Glomerular endothelial cell (primary cell): ENCODE results near the gene ZNF778. TPM values are rescaled to one million over a fixed set of nuclear protein-coding genes. Genes with fewer than 3 reads are reported as not detected.

ENCODE experiments used
- DNase-seq: peaks from one replicate; pipeline ENCODE4 v3.0.0-alpha.2; 2011; ENCODE audit warnings: low read depth, low spot score; ENCODE audit errors: extremely low read depth
- total RNA-seq: library from RNA; depleted of rRNA; stranded (reverse); fragments of >200 nt; gene quantifications from 2 replicates; pipeline ENCODE4 v1.2.3, GENCODE V29; 2015

Gene ZNF778
- total RNA-seq, 1 donor from 2014 or later, result 7.9 TPM

DNA sequence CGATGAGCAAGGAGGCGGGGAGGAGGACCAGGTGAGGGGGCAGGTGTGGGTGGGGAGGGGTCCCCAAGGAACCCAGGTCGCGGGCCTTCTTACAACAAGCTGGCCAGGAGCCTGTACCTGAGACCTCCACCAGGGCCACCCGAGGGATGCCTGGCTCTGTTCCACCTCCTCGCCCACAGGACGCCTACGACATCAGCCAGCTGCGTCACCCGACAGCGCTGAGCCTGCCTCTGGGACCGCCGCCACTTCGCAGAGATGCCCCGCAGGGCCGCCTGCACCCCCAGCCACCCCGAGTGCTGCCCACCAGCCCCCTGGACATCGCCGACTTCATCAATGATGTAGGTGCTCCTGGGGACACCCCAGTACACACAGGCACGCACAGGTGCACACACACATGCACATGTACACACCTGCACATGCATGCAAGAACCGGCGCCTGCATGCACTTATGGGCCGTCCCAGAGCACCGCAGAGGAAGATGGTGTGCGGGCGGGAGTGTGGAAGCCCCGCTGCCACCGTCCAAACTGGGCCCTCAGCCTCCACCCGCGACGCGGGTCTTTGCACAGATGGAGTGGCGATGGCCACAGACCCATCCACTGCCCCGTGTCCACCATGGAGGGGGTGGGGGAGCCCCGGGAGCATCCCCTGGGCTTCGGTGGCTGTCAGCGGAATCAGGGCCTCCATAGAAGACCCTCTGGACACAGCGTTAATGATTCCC lies 23.8 kb upstream of the ZNF778 start:
- no peak for DNase-seq

DNA sequence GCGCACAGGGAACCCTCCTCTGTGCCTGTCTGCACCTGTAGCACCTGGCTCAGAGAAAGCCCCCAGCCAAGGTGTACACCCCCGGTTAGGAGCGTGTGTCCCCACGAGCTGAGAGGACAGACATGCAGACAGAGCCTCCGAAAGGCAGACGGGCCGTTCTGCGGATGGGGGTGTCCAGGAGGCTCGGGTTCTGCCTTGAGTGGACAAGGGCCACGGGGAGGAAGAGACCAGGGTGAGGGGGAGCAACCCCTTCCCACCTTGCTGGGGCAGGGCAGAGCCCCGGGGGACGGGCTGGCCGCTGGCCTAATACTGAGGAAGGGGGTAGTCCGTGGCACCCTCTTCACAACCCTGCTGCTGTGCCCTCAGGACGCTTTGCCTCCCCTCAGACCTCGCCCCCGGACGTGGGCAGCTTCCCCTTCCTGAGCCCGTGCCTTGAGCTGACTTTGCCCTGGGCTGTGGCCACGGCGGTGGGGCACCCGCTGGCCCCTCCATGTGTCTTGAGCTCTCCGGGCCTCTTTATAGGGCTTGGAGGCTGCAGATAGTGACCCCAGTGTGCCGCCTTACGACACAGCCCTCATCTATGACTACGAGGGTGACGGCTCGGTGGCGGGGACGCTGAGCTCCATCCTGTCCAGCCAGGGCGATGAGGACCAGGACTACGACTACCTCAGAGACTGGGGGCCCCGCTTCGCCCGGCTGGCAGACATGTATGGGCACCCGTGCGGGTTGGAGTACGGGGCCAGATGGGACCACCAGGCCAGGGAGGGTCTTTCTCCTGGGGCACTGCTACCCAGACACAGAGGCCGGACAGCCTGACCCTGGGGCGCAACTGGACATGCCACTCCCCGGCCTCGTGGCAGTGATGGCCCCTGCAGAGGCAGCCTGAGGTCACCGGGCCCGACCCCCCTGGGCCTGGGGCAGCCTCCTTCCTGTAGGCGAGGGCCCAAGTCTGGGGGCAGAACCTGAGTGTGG lies 22.9 kb upstream of the ZNF778 start:
- DNase-seq, result no peak

DNA sequence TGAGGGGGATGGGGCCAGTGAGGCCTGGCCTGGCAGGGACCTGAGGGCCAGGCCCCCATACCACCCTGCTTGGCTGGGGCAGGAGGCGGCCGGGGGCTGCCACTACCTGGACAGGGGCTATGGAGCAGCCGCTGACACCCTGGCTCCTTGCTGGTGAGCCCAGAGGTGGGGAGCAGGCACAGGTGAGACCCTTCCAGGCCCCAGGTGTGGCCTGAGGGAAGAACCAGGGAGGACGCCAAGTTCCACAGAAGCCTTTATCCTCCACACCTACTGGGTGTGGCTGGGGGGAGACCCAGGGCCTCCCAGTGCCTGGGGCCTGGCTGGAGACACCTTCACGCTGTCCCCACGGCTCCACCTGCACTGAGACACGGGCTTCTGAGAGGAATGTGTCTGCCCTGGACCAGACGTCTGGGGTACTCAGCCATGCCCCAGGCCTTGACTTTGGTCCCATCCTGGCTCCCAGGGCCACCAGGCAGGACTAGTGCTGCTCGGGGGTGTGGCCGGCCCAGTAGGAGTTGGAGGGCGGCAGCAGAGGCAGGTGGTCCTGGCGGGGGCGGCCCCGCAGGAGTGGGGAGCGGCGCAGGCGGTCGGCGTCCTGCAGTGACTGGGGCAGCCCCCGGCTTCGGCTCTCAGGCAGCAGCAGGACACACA lies 21.9 kb upstream of the ZNF778 start:
- no peak for DNase-seq

DNA sequence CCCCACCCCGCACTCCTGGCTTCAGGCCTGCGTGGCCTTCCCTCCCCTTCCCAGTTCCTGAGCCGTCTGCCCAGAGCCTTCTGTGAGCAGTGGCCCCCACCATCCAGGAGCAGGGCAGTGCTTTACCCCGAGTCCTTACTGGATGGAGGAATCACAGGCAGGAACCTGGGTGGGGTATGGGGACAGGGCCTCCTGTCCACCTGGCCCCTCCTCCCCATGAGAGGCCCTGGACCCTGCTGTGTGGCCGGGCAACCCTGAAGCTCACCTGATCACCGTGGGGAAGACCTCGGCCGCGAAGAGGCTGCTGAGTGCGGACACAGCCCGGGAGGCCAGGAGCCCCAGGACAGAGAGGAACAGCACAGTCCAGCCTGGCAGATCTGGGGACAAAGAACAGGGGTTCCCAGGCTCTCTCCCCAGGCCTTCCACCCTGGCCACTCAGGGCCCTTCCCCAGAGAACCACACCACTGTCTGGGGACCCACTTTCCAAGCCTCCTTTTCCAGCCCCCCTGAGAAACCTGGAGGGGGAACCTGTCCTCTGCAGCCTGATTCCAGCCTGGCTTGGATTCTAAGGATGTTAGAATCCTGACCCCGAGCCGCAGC lies 20.4 kb upstream of the ZNF778 start:
- DNase-seq, result no peak

DNA sequence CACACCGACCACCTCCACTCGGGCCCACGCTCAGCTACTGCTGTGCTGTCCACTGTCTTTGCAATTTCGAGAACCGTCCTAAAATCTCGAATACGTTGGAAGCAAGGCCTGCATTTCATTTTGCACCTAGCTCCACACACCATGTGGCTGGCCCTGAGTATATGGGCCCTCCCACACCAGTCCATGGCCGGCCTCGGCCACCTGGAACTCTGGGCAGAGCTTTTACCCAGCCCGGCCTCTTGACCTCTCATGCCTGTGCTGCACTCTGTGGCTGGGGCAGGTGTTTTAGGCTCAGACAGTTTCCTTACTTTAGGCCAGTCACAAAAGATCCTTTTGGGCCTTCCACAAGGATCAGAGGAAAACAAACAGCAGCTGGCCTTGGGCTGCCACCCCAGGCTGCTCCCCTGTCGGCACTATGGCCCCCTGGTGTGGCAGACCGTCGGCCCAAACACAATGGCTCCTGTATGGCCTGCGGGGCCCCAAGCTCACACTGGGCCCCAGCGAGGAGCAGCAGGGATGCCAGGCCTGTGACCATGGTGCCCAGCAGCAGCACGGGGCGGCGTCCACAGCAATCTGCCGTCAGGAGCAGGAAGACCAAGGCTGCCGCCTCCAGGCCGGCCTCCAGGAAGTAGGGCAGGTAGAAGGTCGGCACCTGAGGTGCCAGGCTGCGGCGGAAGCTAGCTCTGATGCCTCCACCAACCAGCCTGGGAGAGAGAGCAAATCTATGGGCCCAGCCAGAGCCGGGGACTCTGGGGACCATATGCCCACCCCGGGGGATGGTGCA lies 19.7 kb upstream of the ZNF778 start:
- no peak for DNase-seq

DNA sequence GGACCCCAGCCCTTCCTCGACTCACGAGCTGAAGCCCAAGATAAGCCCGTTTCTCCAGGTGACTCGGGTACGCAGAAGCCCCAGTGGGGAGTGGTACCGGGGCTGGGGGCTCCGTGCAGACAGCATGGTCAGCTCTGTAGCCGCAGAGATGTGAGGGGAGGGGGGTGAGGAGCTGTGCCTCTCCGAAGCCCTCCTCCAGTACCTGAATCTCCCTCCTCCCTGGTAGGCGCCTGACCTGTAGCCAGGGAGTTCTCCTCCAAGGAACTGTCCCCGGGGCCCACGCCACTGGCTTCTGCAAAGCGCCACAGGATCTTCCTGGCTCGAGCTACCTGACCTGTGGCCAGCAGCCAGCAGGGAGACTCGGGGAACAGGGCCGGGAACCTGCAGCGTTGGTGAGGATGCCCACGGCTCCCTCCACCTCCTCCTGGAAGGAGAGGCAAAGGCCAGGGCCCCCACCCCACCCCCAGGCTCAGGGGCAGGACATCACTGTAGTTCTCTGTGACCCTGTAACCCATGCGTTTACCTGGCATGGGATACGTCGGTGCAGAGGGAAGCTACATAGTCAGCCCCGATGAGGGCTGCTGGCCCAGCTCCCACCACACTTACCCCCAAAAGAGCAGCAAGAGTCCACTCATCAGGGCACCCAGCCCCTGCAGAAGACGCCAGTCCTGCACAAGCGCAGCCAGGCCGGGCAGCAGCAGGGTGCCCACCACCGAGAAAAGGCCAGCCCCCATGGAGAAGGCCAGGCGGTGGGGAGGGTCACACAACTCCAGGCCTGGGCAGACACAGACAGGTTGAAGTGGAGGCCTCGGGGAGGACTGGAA lies 18.9 kb upstream of the ZNF778 start:
- DNase-seq, result no peak

DNA sequence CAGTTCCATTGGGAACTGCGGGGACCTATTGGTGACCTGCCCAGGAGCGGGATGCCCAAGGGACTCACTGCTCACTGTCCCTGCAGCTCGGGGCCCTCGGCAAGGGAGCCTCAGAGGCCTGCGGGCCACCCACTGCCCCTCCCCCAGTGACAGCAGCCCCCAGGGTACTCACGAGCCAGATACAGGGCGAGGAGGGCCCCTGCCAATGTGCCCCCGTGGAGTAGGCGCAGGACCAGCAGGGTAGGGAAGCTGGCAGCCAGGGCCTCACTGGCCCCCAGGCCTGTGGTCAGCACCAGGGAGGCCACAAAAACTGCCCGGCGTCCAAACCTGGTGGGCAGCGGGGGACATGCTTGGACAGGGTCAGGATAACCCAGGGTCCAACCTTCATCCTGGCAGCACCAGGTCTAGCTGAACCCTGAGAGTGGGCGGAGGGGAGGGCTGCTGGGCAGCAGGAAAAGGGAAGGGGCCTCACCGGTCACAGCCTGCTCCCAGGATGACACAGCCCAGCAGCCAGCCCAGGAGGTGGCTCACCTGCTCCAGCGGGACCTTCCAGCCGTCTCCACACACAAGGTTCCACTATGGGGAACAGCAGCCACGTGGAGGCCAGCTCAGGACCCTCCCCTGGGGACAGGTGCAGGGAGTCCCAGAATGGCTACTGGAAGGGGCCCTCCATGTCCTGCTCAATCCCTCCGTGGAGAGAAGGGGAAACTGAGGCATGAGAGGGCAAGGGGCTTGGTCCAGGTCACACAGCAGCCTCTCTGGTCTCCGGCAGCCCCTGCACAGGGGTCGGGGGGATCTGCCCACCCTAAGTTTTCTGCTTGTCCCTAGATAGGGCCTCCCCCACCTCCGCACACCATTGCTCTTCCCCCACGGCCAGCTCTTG lies 18.0 kb upstream of the ZNF778 start:
- DNase-seq, result no peak

DNA sequence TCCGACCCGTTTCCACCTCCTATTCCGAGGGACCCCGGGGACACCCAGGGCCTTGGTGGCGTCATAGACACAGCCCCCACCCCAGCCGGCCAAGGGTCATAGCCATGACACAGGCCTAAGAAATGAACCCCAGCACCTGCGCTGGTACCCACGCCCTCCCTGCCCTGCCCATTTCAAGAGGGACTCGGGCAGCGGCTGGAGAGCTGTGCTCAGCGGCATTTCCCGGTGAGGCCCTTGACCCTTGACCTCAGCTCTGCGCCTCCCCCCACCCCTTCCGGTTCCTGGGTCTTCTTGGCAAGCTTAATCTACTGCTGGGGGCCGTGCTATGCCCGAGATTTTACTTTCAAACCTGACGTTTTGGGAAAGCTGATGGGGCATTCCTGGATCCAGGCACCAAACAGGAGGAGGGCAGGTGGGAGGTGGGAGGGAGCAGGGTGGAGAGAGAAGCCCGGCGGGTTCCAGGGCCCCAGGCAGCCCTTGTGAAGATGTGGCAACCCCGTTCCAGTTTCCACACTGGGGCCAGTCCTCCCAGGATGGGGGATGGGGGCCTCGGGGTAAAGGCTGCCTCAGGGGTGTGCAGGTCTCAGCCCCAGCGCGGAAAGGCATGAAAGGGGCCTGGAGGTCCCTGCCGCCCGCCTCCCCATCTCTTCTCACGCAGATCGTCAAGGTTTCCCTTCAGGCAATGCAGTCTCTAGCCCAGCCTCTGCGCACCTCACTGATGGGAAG lies 17.2 kb upstream of the ZNF778 start, which contains the start of gene SLC22A31:
SLC22A31 (minus strand) TSS at position 414 of the 726 bp plus-strand sequence; CDS start at position 378, 36 bp downstream.
- no peak for DNase-seq

DNA sequence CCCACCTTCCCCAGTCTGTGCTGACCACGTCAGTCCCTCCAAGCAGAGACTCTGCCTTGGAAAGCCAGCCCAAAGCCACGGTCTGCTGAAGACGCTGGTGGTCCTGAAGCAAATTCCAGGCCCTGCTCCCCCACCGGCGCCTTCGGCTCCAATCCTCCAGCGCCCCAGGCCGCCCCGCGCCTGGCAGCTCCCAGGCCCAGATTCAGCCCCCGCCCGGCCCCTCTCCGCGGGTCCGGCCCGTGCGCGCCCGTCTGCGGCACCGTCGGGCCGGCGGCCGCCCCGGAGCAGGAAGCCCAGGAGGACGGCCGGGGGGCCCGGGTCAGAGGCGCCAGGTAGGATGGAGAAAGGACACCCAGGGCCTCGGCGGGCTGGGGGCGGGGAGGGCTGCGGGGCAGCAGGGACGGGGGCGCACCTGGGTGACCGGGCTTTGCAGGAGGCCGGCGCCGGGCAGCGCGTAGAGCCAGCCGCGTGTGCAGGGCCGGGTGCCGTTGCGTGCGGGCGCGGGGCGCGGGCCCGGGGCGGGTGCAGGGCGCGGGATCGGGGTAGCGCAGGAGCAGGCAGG lies 16.6 kb upstream of the ZNF778 start:
- no peak for DNase-seq

DNA sequence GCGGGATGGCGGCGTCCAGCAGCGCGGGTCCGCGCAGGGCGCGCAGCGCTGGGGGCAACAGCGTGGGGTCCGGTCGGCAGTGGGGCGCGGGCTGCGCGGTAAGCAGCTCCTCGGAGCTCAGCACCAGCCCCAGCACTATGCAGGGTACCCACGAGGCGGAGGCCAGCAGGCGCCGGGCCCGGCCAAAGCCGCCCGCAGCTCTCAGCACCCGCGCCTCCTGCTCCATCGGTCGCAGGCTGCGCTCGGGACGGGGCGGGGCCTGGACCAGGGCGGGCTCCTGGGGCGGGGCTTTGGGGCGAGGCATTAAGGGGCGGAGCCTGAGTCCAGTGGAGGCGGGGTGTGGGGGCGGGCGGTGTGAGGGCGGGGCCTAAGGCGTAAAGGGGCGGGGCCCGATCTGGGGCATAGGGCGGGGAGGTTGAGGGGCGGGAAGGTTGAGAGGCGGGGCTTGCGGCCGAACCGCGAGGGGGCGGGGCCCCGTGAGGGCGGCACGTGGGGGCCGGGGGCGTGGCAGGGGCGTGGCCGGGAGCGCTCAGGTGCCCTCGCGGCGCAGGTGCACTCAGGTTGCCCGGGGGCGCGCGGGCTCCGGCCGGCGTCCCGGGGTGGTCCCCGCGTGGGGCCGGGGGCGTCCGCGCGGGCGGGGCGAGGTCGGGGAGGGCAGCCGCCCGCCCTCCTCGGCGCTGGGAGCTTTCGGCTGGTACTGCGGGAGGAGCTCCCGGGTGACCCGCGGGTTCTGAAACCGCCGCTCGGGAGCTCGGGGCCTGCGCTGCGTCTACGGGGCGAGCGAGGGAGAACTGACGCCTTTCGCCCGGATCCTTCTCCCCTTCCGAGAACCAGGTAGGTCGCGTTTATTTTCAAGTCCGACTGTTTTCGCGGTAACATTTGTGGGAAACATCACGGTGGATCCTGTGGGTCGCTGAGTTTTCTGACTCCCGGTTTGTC lies 15.8 kb upstream of the ZNF778 start:
- DNase-seq, result no peak

DNA sequence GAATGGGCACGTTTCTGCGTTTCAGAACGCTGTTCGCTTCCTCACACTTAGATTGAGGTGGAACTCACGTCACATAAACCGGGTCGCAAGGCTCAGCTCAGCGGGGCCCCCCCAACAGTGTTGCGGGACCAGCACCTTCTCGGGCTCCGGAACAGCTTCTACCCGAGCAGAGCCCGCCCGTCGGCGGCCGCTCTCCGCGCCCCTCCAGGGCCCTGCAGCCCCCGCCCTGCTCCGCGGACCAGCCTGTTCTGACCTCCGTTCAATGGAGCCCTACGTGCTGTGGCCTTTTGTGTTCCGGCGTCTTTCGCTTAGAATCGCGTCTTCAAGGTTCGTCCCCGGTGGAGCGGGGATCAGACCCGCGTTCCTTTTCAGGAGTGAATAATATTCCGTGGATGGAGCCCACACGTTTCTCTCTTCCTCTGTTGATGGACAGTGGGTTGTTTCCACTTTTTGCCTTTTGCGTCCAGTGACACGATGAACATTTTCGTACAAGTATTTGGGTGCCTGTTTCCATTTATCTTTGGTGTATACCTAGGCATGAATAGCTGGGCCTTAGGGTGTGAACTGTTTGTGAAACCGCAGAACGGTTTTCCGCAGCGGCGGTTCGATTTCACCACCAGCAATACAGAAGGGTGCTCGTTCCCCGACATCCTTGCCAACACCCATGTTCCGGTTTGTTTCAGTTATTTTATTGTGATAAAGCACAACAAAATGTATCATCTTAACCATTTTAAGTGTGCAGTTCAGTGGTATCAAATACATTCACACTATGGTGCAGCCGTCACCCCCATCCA lies 14.9 kb upstream of the ZNF778 start:
- no peak for DNase-seq

DNA sequence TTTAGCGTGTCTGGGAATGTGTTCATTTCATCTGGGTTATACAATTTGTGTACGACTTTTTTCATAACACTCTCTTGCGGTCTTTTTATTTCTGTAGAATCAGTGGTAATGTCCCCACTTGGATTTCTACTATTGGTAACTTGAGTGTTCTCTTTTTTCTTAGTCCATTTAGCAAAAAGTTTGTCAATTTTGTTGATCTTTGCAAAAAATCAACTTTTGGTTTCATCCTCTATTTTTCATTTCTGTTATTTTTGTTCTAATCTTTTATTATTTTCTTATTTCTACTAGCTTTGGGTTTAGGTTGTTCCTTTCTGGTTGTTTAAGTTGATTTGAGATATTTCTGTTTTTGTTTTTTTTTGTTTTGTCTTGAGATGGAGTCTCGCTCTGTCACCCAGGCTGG lies 9.5 kb upstream of the ZNF778 start:
- no peak for DNase-seq

DNA sequence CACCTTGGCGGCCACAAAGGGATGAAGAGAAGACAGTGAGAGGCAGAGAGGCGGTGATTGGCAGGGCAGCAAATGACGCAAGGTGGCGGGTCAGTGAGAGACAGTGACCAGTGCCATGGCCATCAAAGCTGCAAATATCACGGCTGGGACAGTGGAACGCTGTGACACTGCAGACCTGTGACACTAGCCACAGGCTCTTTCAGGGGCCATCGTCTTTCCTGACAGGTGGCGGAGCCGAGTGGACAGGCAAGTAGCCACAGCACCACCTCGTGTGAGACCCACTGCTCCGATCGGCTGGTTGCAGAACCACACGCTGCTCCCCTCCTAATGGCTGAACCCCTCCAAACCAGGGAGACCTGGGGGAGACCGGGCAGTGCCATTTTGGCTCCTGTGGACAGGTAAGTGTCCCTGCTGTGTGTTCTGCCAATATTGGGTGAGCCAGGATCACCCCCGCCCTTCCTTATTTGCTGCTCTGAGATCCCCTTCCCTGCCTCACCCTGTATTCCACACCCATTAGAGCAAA lies 7.9 kb upstream of the ZNF778 start:
- no peak for DNase-seq

DNA sequence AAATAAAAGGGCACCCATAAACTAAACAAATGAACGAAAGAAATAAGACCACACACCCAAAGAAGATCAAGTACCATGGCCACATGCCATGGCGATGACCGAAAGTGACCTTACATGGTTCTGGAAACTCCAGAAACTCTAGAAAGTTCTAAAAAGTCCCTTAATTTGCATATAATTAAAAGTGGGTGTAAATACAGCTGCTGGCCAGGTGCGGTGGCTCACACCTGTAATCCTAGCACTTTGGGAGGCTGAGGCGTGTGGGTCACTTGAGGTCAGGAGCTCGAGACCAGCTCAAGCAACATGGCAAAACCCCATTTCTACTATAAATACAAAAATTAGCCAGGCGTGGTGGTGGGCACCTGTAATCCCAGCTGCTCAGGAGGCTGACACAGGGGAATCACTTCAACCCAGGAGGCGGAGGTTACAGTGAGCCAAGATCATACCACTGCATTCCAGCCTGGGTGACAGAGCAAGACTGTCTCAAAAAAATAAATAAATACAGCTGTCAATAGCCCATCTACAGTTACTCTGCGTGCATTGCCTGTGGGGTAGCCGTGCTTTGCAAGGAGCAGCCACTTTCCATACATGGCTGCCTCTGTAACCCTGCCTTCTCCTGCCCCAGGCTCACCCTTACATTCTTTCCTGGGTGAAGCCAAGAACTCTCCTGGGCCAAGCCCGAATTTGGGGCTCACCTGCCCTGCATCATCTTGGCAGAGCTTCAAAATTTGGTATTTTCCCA lies 7.2 kb upstream of the ZNF778 start:
- no peak for DNase-seq
